Smooth muscle cell (in vitro differentiated cells): ENCODE measurements around the gene FERMT2. TPM values are rescaled to one million over a fixed set of nuclear protein-coding genes. Genes with fewer than 3 reads are reported as not detected.
A peak's percentile ranks its signal among the peaks of the same experiment; 100 is the strongest.

Experiments
- DNase-seq: peaks from one replicate; lab custom pipeline; 2025; ENCODE audit not compliant: unreplicated experiment; lab: John Stamatoyannopoulos, UW
- H2AFZ ChIP-seq: fragments of 200-600 bp; sonication (generic); 2 replicates; pipeline ENCODE4 v1.6.0; 2016; ENCODE audit warnings: antibody characterized with exemption, low read depth, mild to moderate bottlenecking
- H3F3A ChIP-seq: fragments of 200-600 bp; sonication (generic); 2 replicates; pipeline ENCODE4 v1.6.0; 2017; ENCODE audit warnings: antibody characterized with exemption, low read depth
- H3K27ac ChIP-seq: fragments of 200-600 bp; sonication (generic); 2 replicates; pipeline ENCODE4 v1.5.1; 2016; ENCODE audit warnings: low read depth, mild to moderate bottlenecking
- H3K27me3 ChIP-seq: fragments of 200-600 bp; sonication (generic); 2 replicates; pipeline ENCODE4 v1.6.1; 2016; ENCODE audit warnings: low read depth, mild to moderate bottlenecking
- H3K36me3 ChIP-seq: fragments of 200-600 bp; sonication (generic); 2 replicates; pipeline ENCODE4 v1.5.1; 2016; ENCODE audit warnings: low read depth
- H3K4me1 ChIP-seq: fragments of 200-600 bp; sonication (generic); 2 replicates; pipeline ENCODE4 v1.5.1; 2016; ENCODE audit warnings: low read depth
- H3K4me2 ChIP-seq: fragments of 200-600 bp; sonication (generic); 2 replicates; pipeline ENCODE4 v1.6.0; 2016; ENCODE audit warnings: mild to moderate bottlenecking
- H3K4me3 ChIP-seq: fragments of 200-600 bp; sonication (generic); 2 replicates; pipeline ENCODE4 v1.5.1; 2016; ENCODE audit warnings: mild to moderate bottlenecking
- H3K79me2 ChIP-seq: fragments of 200-600 bp; sonication (generic); 2 replicates; pipeline ENCODE4 v1.6.0; 2016; ENCODE audit warnings: low read depth, mild to moderate bottlenecking
- H3K9ac ChIP-seq: fragments of 200-600 bp; sonication (generic); 2 replicates; pipeline ENCODE4 v1.6.0; 2016; ENCODE audit warnings: low read depth
- H3K9me3 ChIP-seq: fragments of 200-600 bp; sonication (generic); replicated peaks from 2 replicates; pipeline ENCODE4 v1.5.1; 2016; ENCODE audit warnings: low read depth
- H4K20me1 ChIP-seq: fragments of 200-600 bp; sonication (generic); 2 replicates; pipeline ENCODE4 v1.6.0; 2016; ENCODE audit warnings: low read depth
- CTCF ChIP-seq: fragments of 200-600 bp; sonication (generic); IDR thresholded peaks from 2 replicates; pipeline ENCODE4 v1.5.1; 2017; ENCODE audit warnings: borderline replicate concordance, mild to moderate bottlenecking, antibody characterized with exemption; ENCODE audit not compliant: insufficient read depth, poor library complexity, severe bottlenecking
- WGBS: methylation state at CpG from one replicate; pipeline ENCODE4 v1.1.7; 2016; ENCODE audit warnings: low lambda C conversion rate; 5-methylcytosine and 5-hydroxymethylcytosine counted together
- polyA plus RNA-seq: library from polyadenylated mRNA; unstranded; fragments of >200 nt; fragmentation: Nextera tagmentation; extraction: Ambion mirVana; gene quantifications from 2 replicates; pipeline ENCODE4 v1.2.1, GENCODE V29; 2016
- total RNA-seq: library from RNA; depleted of rRNA; stranded (reverse); fragments of >200 nt; gene quantifications from 2 replicates; pipeline ENCODE4 v1.2.3, GENCODE V29; 2014

The FERMT2 gene
- total and polyA plus RNA-seq, 2 experiments from 2014 or later = 112 to 271 TPM

- no peak for DNase-seq
- Histone ChIP-seq H3K4me2 (no peak overlapping the region), H3K9ac (no peak overlapping the region), H2AFZ (no peak overlapping the region), H3K4me3 (no peak overlapping the region), H3K36me3 (no peaks in the 10 kb centered on the region), H3F3A (no peaks in the 10 kb centered on the region), H3K79me2 (no peaks in the 10 kb centered on the region), H3K27ac (no peak overlapping the region), H3K4me1 (no peaks in the 10 kb centered on the region), H3K27me3 (no peaks in the 10 kb centered on the region), H3K9me3 (no peaks in the 10 kb centered on the region), H4K20me1 (no peaks in the 10 kb centered on the region)
- no peak for TF ChIP-seq CTCF
- WGBS = 48% methylated on average over 2 of the region's 2 CpGs
Observed at GRCh38 chr14:52987042-52987441, 36.2 kb upstream of the FERMT2 start.

GRCh38 chr14:52977798-52978197 lies 26.9 kb upstream of the FERMT2 start:
- H3K9ac ChIP-seq = no peak overlapping the region

GRCh38 chr14:52974406-52974805 lies 23.6 kb upstream of the FERMT2 start:
- no peak for DNase-seq
- Histone ChIP-seq H3K36me3 (no peaks in the 10 kb centered on the region), H3K79me2 (no peaks in the 10 kb centered on the region), H3F3A (no peaks in the 10 kb centered on the region), H2AFZ (no peak overlapping the region), H3K9ac (no peak overlapping the region), H4K20me1 (no peaks in the 10 kb centered on the region), H3K4me1 (no peaks in the 10 kb centered on the region), H3K27me3 (no peaks in the 10 kb centered on the region), H3K4me3 (no peak overlapping the region), H3K4me2 (no peak overlapping the region), H3K9me3 (no peaks in the 10 kb centered on the region), H3K27ac (no peak overlapping the region)
- no peak for TF ChIP-seq CTCF

More at GRCh38 chr14:52977798-52978197, 26.9 kb upstream of the FERMT2 start:
- Histone ChIP-seq H3K36me3 (no peaks in the 10 kb centered on the region), H3K79me2 (no peaks in the 10 kb centered on the region), H3K27me3 (no peaks in the 10 kb centered on the region), H3K4me2 (no peak overlapping the region), H3K4me3 (no peak overlapping the region), H4K20me1 (no peaks in the 10 kb centered on the region), H3K27ac (no peak overlapping the region), H2AFZ (no peak overlapping the region), H3F3A (no peaks in the 10 kb centered on the region), H3K4me1 (no peaks in the 10 kb centered on the region), H3K9me3 (no peaks in the 10 kb centered on the region)
- WGBS = 68% methylated on average over 3 of the region's 3 CpGs
- DNase-seq = no peak
- no peak for TF ChIP-seq CTCF

- Histone ChIP-seq H3K27me3 (no peaks in the 10 kb centered on the region), H3K36me3 (no peaks in the 10 kb centered on the region), H3K79me2 (no peaks in the 10 kb centered on the region), H3K9me3 (no peaks in the 10 kb centered on the region), H3K9ac (no peak overlapping the region), H2AFZ (no peak overlapping the region), H3K27ac (no peak overlapping the region), H3F3A (no peaks in the 10 kb centered on the region), H4K20me1 (no peaks in the 10 kb centered on the region), H3K4me3 (no peak overlapping the region), H3K4me1 (no peaks in the 10 kb centered on the region), H3K4me2 (no peak overlapping the region)
- DNase-seq = no peak
- TF ChIP-seq CTCF = peak; percentile 68
- WGBS = 40% methylated on average over 4 of the region's 4 CpGs
Observed at GRCh38 chr14:52961060-52961639, 10.3 kb upstream of the FERMT2 start.
